ENCODE results near the gene ZBTB32.

DNA sequence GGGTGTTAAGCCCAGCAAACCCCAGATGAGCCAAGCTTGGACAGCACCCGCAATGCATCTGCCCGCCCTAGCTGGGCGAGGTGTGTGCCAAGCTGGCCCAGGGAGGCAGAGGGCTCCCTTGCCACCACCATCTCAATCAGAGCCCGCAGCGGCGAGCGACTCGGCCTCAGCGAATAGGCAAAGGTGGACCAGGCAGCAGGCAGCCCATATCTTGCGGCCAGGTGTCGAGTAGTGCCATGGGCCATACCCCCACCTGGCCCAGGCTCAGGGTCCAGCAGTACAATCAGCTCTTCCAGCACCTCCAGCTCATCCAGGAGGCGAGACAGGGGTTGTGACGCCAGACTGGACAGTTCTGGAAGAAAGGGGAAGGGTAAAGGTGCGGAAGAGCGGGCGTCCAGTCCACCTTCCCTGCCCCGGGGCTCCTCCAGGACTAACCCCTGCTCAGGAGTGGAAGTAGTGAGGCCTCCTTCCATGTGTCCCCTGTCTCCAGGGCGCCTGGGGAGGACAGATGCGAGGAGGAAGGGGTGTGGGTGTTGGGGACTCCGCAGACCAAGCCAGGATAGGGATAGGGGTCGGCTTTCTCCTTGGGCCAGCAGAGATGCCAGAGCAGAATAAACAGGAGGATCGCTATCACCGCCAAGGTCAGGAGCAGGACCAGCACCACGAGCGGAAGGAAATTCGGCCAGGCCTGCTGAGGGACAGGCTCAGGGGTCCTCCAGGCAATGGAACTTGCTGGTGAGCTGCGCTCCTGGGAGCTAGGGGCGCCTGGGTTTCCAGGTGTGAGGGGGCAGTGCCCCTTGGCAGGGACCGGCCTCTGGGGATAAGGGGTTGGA, 35.1 kb downstream of the ZBTB32 start:
- TF ChIP-seq, protein P1, sequence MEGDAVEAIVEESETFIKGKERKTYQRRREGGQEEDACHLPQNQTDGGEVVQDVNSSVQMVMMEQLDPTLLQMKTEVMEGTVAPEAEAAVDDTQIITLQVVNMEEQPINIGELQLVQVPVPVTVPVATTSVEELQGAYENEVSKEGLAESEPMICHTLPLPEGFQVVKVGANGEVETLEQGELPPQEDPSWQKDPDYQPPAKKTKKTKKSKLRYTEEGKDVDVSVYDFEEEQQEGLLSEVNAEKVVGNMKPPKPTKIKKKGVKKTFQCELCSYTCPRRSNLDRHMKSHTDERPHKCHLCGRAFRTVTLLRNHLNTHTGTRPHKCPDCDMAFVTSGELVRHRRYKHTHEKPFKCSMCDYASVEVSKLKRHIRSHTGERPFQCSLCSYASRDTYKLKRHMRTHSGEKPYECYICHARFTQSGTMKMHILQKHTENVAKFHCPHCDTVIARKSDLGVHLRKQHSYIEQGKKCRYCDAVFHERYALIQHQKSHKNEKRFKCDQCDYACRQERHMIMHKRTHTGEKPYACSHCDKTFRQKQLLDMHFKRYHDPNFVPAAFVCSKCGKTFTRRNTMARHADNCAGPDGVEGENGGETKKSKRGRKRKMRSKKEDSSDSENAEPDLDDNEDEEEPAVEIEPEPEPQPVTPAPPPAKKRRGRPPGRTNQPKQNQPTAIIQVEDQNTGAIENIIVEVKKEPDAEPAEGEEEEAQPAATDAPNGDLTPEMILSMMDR (conservative IDR thresholded peaks at IDR 0.05), result no peak
- no peak for TF ChIP-seq EZH2 (IDR thresholded peaks at IDR 0.05; ENCODE audit: low read depth)
